ENCODE measurements around the gene C3orf18. TPM values are rescaled to one million over a fixed set of nuclear protein-coding genes. Genes with fewer than 3 reads are reported as not detected.

C3orf18 gene
- total RNA-seq, 1 donor from 2014 or later: 3.9 TPM

GRCh38 chr3:50530001-50530970 is 37.3 kb downstream of the C3orf18 start:
- H3K4me3 Mint-ChIP-seq (ENCODE audit: unreplicated experiment): no peak overlapping the region
- H3K4me1 Mint-ChIP-seq (ENCODE audit: unreplicated experiment): peaks cover 20% of the 10 kb centered on the region
- H3K36me3 Mint-ChIP-seq (ENCODE audit: unreplicated experiment): no peaks in the 10 kb centered on the region
- no peaks in the 10 kb centered on the region for H3K9me3 Mint-ChIP-seq (ENCODE audit: unreplicated experiment)
- no peak for DNase-seq (ENCODE audit: extremely low spot score, unreplicated experiment)
- no peak overlapping the region for H3K27ac Mint-ChIP-seq (ENCODE audit: unreplicated experiment)
- TF ChIP-seq CTCF (IDR thresholded peaks at IDR 0.05): no peak
- H3K27me3 Mint-ChIP-seq (ENCODE audit: unreplicated experiment): peaks cover 11% of the 10 kb centered on the region

GRCh38 chr3:50525987-50526386 is 41.6 kb downstream of the C3orf18 start:
- Mint-ChIP-seq H3K4me3 (ENCODE audit: unreplicated experiment) (no peak overlapping the region), H3K27me3 (ENCODE audit: unreplicated experiment) (peaks cover 25% of the 10 kb centered on the region), H3K36me3 (ENCODE audit: unreplicated experiment) (no peaks in the 10 kb centered on the region), H3K4me1 (ENCODE audit: unreplicated experiment) (peaks cover 2% of the 10 kb centered on the region), H3K27ac (ENCODE audit: unreplicated experiment) (no peak overlapping the region), H3K9me3 (ENCODE audit: unreplicated experiment) (no peaks in the 10 kb centered on the region)
- TF ChIP-seq CTCF (IDR thresholded peaks at IDR 0.05): no peak
- DNase-seq (ENCODE audit: extremely low spot score, unreplicated experiment): no peak

GRCh38 chr3:50525191-50525910 is 42.2 kb downstream of the C3orf18 start:
- Mint-ChIP-seq H3K4me1 (ENCODE audit: unreplicated experiment) (peaks cover 6% of the 10 kb centered on the region), H3K27me3 (ENCODE audit: unreplicated experiment) (peaks cover 31% of the 10 kb centered on the region), H3K9me3 (ENCODE audit: unreplicated experiment) (no peaks in the 10 kb centered on the region), H3K4me3 (ENCODE audit: unreplicated experiment) (no peak overlapping the region), H3K27ac (ENCODE audit: unreplicated experiment) (no peak overlapping the region), H3K36me3 (ENCODE audit: unreplicated experiment) (no peaks in the 10 kb centered on the region)
- TF ChIP-seq CTCF (IDR thresholded peaks at IDR 0.05): no peak
- no peak for DNase-seq (ENCODE audit: extremely low spot score, unreplicated experiment)

DNA sequence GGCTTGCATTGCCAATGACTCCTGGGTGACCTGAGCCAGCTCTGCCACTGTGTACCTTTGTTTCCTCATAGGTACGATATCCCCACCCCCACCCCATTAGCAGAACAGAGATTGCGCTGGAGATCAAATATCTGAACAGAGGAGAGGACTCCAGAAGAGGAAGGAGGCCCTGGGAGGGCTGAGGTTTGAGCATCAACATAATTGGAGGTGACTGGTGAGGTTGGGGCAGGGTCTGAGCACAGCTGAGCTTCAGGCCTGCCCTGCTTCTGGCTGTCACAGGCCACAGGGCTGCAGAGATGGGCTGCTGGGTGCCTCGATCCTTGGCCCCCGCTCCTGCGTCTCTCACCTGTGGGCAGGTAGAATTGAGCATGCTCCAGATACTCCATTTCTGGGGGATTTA is 42.8 kb downstream of the C3orf18 start:
- Mint-ChIP-seq H3K27ac (ENCODE audit: unreplicated experiment) (no peak overlapping the region), H3K9me3 (ENCODE audit: unreplicated experiment) (no peaks in the 10 kb centered on the region), H3K27me3 (ENCODE audit: unreplicated experiment) (peaks cover 31% of the 10 kb centered on the region)

More for the DNA sequence above, 42.8 kb downstream of the C3orf18 start:
- TF ChIP-seq CTCF (IDR thresholded peaks at IDR 0.05): no peak
- H3K36me3 Mint-ChIP-seq (ENCODE audit: unreplicated experiment): no peaks in the 10 kb centered on the region
- H3K4me1 Mint-ChIP-seq (ENCODE audit: unreplicated experiment): peaks cover 6% of the 10 kb centered on the region
- no peak overlapping the region for H3K4me3 Mint-ChIP-seq (ENCODE audit: unreplicated experiment)
- DNase-seq (ENCODE audit: extremely low spot score, unreplicated experiment): no peak

Data from osteocyte (in vitro differentiated cells).